Right lobe of liver (tissue), 6 donors: ENCODE measurements around the gene FIBP. TPM values are rescaled to one million over a fixed set of nuclear protein-coding genes. Genes with fewer than 3 reads are reported as not detected.
A peak's percentile ranks its signal among the peaks of the same experiment; 100 is the strongest.

ENCODE experiments used
- ATAC-seq, 4 donors: fragments of 200-7000 bp; cut with Tn5 transposase; one replicate each; pipeline ENCODE4 v1.9.1; 2020; ENCODE audit warnings: mild to moderate bottlenecking in 4 of 4, moderate library complexity in 4 of 4
- DNase-seq, 3 donors: peaks; one replicate each; pipeline ENCODE4 v3.0.0-alpha.2; 2020
- H3K27ac ChIP-seq, 3 donors: fragments of 200-600 bp; one replicate each; pipeline ENCODE4 v1.8.0; 2022
- H3K27me3 ChIP-seq, 2 donors: fragments of 200-600 bp; one replicate each; pipeline ENCODE4 v1.8.0; 2022
- H3K36me3 ChIP-seq, 4 donors: fragments of 200-600 bp; sonication (generic) in 1 of 4; one replicate each; pipeline versions ENCODE4 v1.5.1 to v1.8.0; 2017 to 2022; ENCODE audit warnings: control low read depth in 1 of 4
- H3K4me1 ChIP-seq, 4 donors: fragments of 200-600 bp; sonication (generic) in 1 of 4; one replicate each; pipeline versions ENCODE4 v1.5.1 to v1.8.0; 2017 to 2022; ENCODE audit warnings: control low read depth in 1 of 4
- H3K4me3 ChIP-seq, 3 donors: fragments of 200-600 bp; one replicate each; pipeline ENCODE4 v1.8.0; 2022
- H3K9me3 ChIP-seq, 4 donors: fragments of 200-600 bp; sonication (generic) in 1 of 4; one replicate each; pipeline versions ENCODE4 v1.5.1 to v1.8.0; 2017 to 2022; ENCODE audit warnings: control low read depth in 1 of 4
- CTCF ChIP-seq, 4 donors: fragments of 200-600 bp in 3 of 4; fragments of 450-650 bp in 1 of 4; IDR thresholded peaks; one replicate each; pipeline versions ENCODE4 v1.5.1 to v1.8.0; 2016 to 2022; ENCODE audit warnings: antibody characterized with exemption in 4 of 4, mild to moderate bottlenecking in 2 of 4
- POLR2A ChIP-seq: fragments of 450-650 bp; IDR thresholded peaks from one replicate; pipeline ENCODE4 v1.6.1; 2017; ENCODE audit warnings: antibody characterized with exemption, mild to moderate bottlenecking
- WGBS: methylation state at CpG from one replicate; pipeline ENCODE4 v1.1.6; 2018; ENCODE audit warnings: low coverage, low lambda C conversion rate; ENCODE audit not compliant: insufficient coverage; ENCODE audit errors: missing lambda C conversion rate; 5-methylcytosine and 5-hydroxymethylcytosine counted together
- intact Hi-C, 2 donors: fragments of 100-400 bp; cut with DNase I; formaldehyde crosslinking; loops; one replicate each; pipeline versions ENCODE4 v1.11.2 to v1.14.1; 2022
- total RNA-seq, 6 experiments: library from RNA; depleted of rRNA in 2 of 6; stranded (reverse); fragments of >200 nt in 2 of 6; fragmentation: NEBNext Ultra II Directional in 3 of 6; extraction: Animal tissue kit (Norgen Biotek cat#: 25700) in 3 of 6; gene quantifications; one replicate each; pipeline versions ENCODE4 v1.1.0 to v1.2.4, GENCODE V29; 2016 to 2023
- donor health status: DM: no; HTN: yes; CAD: no.
- donor health status: DM: no; HTN: no; CAD: no.
- donor health status: DM: no; HTN: no; CAD: no.
- donor health status: DM: no; HTN: yes; CAD: no.
- donor health status: DM: no; HTN: yes; CAD: no.

Gene FIBP
- total RNA-seq, 6 experiments from 2014 or later: 19.4 to 66.1 (median 23.3) TPM

GRCh38 chr11:65890324-65891218, 2.3 kb upstream of the FIBP start, which contains the start of gene CCDC85B:
CCDC85B (plus strand) TSS chr11:65890673; CDS start chr11:65890784, 111 bp downstream.
- Histone ChIP-seq H3K36me3 (no peaks in the 10 kb centered on the region), H3K4me3 (peak within 1 kb of the TSS; percentile 58 to 73 (median 66)), H3K27ac (peak within 1 kb of the TSS; percentile 85 to 89 (median 88)), H3K9me3 (no peaks in the 10 kb centered on the region), H3K27me3 (no peaks in the 10 kb centered on the region), H3K4me1 (peaks cover 0 to 32% (median 8%) of the 10 kb centered on the region in 4 donors)
- DNase-seq (peak; percentile 98 to 99 (median 98)), ATAC-seq (peak; percentile 75 to 84 (median 82))
- intact Hi-C loops: no loop called here
- TF ChIP-seq CTCF (IDR thresholded peaks at IDR 0.05) (peak in 2 of 4 donors; percentile 10 to 22), POLR2A (peak; percentile 98)
- WGBS: no CpG with 5 or more reads among the region's 94 CpGs

- Histone ChIP-seq H3K9me3 (no peaks in the 10 kb centered on the region), H3K36me3 (peaks cover 0 to 11% (median 0%) of the 10 kb centered on the region in 4 donors), H3K27ac (peak overlapping the region; percentile 81 to 88 (median 85)), H3K4me1 (peaks cover 0 to 32% (median 8%) of the 10 kb centered on the region in 4 donors), H3K27me3 (no peaks in the 10 kb centered on the region), H3K4me3 (peak overlapping the region; percentile 73 to 89 (median 80))
- DNase-seq (no peak), ATAC-seq (no peak)
- intact Hi-C loops: loop anchor here (10.0 kb wide), 1 partner anchor 97 kb away; no protein-coding TSS in a partner anchor
- TF ChIP-seq POLR2A: no peak
- TF ChIP-seq CTCF (IDR thresholded peaks at IDR 0.05): no peak
- WGBS: 15% methylated on average over 5 of the region's 23 CpGs
Observed at GRCh38 chr11:65887723-65888162, 528 bp downstream of the FIBP start.

- ATAC-seq (no peak), DNase-seq (no peak)
- H3K9me3 ChIP-seq: no peaks in the 10 kb centered on the region
- peaks cover 0 to 32% (median 8%) of the 10 kb centered on the region in 4 donors for H3K4me1 ChIP-seq
- peak overlapping the region in 1 of 3 donors; percentile 88 for H3K27ac ChIP-seq
- peaks cover 0 to 11% (median 0%) of the 10 kb centered on the region in 4 donors for H3K36me3 ChIP-seq
- WGBS: 78% methylated on average over 10 of the region's 14 CpGs
- H3K27me3 ChIP-seq: no peaks in the 10 kb centered on the region
- intact Hi-C loops: loop anchor here (10.0 kb wide), 1 partner anchor 98 kb away; no protein-coding TSS in a partner anchor
- TF ChIP-seq POLR2A: no peak
- TF ChIP-seq CTCF (IDR thresholded peaks at IDR 0.05): no peak
- peak overlapping the region in 2 of 3 donors; percentile 73 to 80 for H3K4me3 ChIP-seq
Observed at GRCh38 chr11:65886826-65887722, 1.2 kb downstream of the FIBP start.
